ENCODE results near the gene TAF1.
A peak's percentile ranks its signal among the peaks of the same experiment; 100 is the strongest.
"Not testable (repeated sequence)": the region's sequence is repeated elsewhere in the genome, so short reads cannot be mapped to it uniquely, and the experiment has no call there.

The TAF1 gene

DNA sequence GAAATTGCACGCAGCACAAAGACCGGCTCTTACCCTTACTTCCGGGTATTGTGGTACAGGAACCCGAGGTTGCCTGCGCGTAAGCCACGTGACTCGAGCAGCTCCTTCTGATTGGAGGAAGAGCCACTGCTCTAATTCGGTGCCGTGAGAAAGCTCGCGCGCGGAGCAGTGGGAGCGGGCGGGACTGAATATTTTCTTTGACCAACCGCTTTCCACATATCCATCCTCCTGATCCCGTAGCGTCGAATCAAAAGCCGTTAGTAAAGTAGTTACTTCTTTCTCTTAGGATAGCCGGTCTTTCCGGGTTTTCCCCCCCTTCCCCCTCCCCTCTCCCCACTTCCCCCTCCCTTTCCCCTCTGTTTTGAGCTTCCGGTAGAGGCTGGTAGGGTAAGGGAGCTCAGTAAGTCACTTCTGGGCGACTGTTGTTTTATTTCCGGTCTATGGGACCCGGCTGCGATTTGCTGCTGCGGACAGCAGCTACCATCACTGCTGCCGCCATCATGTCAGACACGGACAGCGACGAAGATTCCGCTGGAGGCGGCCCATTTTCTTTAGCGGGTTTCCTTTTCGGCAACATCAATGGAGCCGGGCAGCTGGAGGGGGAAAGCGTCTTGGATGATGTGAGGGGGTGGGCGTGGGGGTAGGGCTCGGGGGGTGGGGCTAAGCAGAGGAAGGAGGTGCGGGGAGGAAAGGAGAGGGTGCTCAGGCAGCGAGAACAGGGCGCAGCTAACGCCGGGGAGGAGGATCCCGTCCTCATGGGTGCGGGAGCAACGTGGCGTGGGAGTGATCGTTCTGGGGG lies at the start of gene TAF1:
TAF1 (plus strand) TSS at position 483 of the 799 bp plus-strand sequence; CDS start at position 501, 18 bp downstream.
- peak; percentile 98 for DNase-seq

DNA sequence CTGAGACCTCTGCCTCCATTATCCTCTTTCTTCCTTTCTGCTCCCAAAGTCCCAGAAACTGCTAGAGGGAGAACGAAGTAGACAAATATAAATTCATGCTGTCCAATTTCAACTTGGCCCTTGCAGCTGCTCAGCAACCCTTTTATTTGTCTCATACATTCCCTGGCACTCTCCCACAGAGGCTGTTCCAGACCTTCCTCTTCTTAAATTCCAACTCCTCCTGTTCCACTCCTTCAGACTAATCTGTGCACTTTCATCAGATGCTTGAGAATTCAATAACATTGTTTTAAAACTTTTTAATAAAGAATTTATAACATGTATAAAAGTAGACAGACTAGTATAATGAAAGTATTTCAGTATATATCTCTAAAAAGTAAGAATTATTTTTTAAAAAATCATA lies 49.2 kb upstream of the TAF1 start:
- not testable (repeated sequence) for DNase-seq

DNA sequence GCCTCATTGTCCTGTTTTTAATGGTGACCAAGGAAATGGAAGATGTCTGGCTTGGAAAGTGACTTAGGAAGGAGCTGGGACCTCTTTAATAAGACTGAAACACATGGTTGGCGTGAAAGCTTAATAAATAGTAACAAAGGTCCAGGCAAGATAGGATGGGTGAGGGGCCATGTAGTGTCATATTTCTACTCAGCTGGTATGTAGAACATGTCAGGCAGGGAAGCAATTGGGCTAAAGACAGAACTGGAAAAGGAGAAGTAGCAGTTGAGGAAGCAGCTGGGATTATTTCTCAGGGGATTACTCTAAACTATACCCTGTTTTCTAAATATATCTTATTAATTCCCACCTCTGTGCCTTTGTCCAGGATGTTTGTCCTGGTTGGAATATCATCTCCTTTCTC lies 46.0 kb upstream of the TAF1 start:
- DNase-seq, result peak; percentile 22

GRCh38 chrX:71321731-71322130 lies 44.4 kb upstream of the TAF1 start:
- DNase-seq, result no peak

GRCh38 chrX:71324452-71324851 lies 41.7 kb upstream of the TAF1 start:
- not testable (repeated sequence) for DNase-seq

GRCh38 chrX:71326394-71326793 lies 39.8 kb upstream of the TAF1 start:
- no peak for DNase-seq

DNA sequence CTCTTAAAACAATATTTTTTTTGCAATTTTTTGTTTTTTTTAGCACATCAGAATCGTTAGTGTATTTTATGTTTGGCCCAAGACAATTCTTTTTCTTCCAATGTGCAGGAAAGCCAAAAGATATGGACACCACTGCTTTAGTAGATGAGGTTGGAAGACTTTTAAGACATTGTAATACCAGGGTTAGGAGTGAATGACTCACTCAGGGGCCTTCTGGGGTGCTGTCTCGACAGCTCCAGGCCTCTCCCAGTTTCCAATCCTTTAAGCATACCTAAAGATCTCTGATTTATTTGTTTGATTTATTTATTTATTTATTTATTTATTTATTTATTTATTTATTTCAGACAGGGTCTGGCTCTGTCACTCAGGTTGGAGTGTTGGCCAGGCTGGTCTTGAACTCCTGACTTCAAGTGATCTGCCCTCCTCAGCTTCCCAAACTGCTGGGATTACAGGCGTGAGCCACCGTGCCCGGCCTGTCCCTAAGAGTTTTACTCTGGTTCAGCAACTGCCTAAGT lies 16.9 kb upstream of the TAF1 start:
- not testable (repeated sequence) for DNase-seq

- DNase-seq, result not testable (repeated sequence)
These were observed 16.3 kb upstream of the TAF1 start for GRCh38 chrX:71349867-71350266.

DNA sequence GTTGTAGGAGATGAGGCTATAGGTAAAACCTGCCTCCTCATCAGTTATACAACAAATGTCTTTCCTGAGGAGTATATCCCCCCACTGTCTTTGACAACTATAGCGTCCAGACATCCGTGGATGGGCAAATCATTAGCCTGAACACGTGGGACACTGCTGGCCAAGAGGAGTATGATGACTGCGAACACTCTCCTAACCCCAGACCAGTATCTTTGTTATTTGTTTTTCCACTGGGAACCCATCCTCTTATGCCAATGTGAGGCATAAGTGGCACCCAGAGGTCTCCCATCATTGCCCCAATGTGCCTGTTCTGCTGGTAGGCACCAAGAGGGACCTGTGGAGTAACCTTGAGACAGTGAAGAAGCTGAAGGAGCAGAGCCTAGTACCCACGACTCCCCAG lies 13.7 kb upstream of the TAF1 start:
- not testable (repeated sequence) for DNase-seq

DNA sequence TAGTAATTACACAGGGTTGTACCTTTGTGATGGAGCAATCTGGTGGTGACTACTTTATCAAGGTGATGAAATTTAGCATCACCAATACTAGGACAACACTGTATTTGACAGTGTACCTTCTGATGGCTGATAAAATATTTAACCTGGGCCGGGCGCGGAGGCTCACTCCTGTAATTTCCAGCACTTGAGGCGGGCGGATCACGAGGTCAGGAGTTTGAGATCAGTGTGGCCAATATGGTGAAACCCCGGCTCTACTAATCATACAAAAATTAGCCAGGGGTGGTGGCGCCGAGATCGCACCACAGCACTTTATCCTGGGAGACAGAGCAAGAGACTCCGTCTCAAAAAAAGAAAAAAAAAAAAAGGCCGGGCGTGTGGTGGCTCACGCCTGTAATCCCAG lies 1.9 kb upstream of the TAF1 start:
- no peak for DNase-seq

DNA sequence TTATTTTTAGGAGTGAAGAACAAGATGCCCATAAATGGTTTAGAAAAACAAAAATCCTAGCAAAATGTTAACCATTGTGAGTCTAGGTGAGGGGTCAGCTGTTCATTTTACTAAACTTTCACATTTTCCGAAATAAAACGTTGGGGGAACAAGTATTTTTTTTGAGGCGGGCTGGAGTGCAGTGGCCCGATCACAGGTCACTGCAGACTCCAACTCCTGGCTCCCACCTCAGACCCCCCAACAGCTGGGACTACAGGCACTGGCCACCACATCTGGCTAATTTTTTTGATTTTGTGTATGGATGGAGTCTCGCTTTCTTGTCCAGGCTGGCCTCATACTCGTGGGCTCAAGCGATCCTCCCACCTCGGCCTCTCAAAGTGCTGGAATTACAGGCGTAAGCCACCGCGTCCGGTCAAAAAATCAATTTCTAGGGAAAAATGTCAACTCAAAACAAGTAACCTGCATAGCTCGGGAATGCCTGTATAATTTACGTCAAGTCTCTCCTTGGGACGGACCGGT lies 742 bp upstream of the TAF1 start:
- no peak for DNase-seq

DNA sequence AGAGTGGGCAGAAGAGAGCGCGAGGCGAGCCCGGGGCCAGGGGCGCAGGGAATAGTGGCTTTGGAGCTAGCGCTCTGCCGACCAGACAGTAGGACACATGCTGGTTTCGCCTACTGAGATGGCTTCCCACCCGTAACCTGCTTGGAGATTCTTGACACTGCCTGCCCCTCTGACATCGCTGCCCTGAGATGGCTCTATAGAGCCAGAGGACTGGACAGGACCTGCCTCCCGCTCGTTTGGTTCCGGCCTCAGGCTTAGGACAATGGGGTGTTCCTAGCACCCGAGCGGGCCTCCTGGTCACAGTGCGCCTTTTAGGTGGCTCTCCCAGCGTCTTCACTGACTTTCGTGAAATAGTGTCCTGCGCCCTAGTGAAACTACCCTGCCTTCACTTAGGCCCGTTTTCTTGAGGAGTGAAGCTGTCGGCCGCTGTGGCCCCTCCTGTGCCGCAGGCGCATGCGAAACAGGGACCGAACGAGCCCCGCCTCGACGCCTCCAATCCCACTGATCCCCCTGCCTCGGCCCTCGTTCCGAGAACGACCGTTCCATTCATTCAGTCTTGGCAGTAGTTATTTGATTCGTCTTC lies 608 bp downstream of the TAF1 start:
- peak; percentile 47 for DNase-seq

GRCh38 chrX:71367396-71367795 lies 1.2 kb downstream of the TAF1 start:
- DNase-seq, result no peak

GRCh38 chrX:71372388-71372787 lies 6.2 kb downstream of the TAF1 start:
- DNase-seq, result no peak

GRCh38 chrX:71378732-71379131 lies 12.6 kb downstream of the TAF1 start:
- DNase-seq, result no peak

- DNase-seq, result not testable (repeated sequence)
These were observed 25.6 kb downstream of the TAF1 start for GRCh38 chrX:71391725-71392124.

DNA sequence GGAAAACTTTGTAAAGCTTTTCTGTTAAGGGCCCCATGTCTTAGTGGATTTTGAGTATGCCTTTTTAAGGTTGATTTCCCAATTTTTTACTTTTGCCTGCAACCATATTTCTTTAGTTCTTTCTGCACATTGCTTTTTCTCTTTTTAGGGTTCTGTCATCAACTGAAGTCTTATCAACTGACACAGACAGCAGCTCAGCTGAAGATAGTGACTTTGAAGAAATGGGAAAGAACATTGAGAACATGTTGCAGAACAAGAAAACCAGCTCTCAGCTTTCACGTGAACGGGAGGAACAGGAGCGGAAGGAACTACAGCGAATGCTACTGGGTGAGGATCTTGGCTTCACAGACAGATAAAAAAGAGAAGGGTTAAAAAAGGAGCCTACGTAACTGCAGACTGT lies 27.8 kb downstream of the TAF1 start:
- peak; percentile 74 for DNase-seq

- peak; percentile 71 for DNase-seq
These were observed 30.4 kb downstream of the TAF1 start for GRCh38 chrX:71396576-71396975.

- no peak for DNase-seq
These were observed 34.6 kb downstream of the TAF1 start for GRCh38 chrX:71400710-71401109.

- not testable (repeated sequence) for DNase-seq
These were observed 50.1 kb downstream of the TAF1 start for GRCh38 chrX:71416260-71416659.

DNA sequence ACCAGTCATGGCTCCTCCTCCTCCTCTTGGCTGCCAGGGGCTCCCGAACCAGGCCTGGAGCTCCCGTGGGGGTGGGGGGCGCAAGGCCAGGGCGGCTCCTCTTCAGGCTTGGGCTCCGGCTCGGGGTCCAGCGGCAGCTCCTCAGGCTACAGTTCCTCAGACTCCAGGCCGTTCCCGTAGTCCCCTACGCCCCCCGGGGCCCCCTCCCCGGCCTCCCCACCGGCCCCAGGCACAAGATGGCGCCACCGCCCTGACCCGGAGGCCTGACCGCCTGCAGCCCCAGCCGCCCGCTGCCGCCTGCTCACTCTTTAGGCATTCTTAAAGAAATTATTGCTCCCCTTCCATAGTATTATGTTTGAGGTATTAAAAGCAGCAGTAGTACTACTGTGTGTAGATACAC lies 54.5 kb downstream of the TAF1 start:
- DNase-seq, result no peak

DNA sequence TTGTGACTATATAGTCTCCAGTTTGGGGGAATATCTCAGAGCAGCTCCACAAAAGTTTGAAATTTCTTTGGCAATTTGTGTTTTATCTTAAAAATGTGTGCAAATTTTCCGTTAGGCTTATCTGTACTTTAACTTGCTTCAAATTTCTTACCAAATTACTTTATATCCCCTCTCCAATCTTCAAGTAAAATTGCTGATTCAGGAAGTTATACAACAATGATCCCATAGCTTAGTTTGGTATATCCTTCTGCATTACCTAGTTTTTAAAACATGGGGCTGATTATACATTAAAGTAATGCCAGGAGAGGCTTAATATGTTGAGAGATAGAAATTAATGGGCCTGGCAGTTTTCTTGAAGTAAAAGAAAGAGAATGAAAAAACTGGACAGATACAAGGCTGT lies 66.6 kb downstream of the TAF1 start:
- no peak for DNase-seq

GRCh38 chrX:71438750-71439149 lies 72.6 kb downstream of the TAF1 start:
- no peak for DNase-seq

- no peak for DNase-seq
These were observed 73.3 kb downstream of the TAF1 start for GRCh38 chrX:71439420-71439819.

Measured in hematopoietic multipotent progenitor cell treated with erythropoietin and hydrocortisone succinate and interleukin-3 and kit ligand, for 4 days (in vitro differentiated cells).